Measurements from ENCODE around the gene EFR3B.
"Not testable (repeated sequence)": the region's sequence is repeated elsewhere in the genome, so short reads cannot be mapped to it uniquely, and the experiment has no call there.

Gene EFR3B

GRCh38 chr2:25109822-25110221 lies 67.9 kb downstream of the EFR3B start:
- no peak for DNase-seq

- DNase-seq: no peak
Measured at GRCh38 chr2:25112113-25112512, 70.2 kb downstream of the EFR3B start.

DNA sequence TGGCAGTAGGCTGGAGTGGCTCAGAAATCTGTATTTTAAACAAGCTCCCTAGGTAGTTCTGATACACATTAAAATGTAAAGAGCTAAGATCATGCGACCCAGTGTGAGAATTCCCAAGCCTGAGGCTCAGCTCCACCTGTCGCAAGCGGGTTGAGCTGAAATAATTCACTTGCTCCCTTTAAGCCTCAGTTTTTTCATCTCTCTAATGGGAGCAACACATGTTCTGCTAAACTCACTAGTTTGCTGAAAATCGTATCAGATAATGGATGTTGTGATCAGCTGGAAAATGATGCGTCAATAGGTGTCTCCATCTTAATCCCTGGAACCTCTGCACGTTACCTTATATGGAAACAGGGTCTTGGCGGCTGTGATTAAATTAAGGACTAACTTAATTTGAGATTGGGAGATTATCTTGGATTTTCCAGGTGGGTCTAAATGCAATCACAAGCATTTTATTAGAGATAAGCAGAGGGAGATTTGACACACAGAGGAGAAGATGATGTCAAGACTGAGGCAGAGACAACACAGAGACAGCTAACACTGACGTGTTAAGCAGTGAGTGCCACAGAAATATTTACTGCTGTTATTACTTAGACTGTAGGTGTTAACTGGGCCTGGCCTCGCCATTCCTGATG lies 73.5 kb downstream of the EFR3B start:
- no peak for DNase-seq

DNA sequence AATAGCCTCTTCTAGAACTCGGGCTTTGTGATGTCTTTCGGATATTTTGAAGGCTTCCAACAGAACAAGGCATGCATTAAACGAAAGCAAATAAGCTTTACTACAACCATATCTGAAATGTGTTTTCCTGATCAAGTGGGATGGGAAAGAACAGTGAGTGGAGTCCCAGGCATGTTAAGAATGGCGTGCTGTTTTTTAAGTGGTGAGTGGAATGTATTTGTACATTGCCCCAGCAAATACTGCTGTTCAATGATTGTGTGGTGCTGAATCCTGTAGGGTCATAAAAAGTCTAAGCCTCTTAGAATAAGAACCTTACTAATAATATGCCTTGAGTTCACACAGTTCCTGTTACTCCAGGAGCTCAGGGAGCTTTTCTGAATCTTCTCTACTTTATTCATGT lies 74.0 kb downstream of the EFR3B start:
- DNase-seq: no peak

GRCh38 chr2:25116956-25117355 lies 75.1 kb downstream of the EFR3B start:
- DNase-seq: no peak

DNA sequence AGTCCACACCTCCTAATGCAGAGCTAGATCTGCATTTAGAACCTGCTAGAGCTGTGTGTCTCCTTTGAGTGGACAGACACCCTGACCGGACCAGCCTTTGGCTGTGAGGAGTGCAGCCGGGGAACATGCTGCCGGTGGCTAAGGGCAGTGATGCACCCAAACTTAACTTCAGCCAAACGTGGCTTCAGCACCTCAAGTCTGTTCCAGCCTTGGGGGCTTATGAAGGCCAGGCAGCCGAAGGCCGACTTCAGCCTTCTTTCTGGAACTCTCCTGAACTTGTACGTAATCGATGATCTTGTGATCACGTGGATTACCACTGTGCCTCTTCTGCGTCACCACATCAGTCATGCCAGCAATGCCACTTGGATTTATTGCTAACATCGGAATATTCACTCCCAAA lies 77.4 kb downstream of the EFR3B start:
- DNase-seq: no peak

GRCh38 chr2:25122367-25122766 lies 80.5 kb downstream of the EFR3B start:
- DNase-seq: no peak

GRCh38 chr2:25123682-25124081 lies 81.8 kb downstream of the EFR3B start:
- no peak for DNase-seq

DNA sequence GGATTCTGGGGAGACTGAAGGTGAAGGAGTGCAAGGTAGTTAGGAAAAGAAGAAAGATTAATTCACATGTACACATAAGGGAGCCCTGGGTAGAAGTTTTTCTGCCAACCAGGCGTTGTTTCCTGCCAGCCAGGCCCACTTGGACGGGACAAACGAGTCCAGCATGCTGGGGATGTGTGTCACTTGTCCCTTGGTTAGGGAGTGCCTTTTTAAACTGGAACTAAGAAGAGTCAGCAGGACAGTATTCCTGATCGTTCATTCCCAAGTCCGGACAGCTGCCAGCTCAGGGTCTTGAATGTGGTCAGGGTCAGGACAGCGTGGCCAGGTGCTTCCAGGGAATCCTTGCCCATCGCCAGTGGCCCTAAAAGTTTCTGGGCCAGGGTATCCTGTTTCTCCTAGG lies 83.3 kb downstream of the EFR3B start:
- DNase-seq: no peak

DNA sequence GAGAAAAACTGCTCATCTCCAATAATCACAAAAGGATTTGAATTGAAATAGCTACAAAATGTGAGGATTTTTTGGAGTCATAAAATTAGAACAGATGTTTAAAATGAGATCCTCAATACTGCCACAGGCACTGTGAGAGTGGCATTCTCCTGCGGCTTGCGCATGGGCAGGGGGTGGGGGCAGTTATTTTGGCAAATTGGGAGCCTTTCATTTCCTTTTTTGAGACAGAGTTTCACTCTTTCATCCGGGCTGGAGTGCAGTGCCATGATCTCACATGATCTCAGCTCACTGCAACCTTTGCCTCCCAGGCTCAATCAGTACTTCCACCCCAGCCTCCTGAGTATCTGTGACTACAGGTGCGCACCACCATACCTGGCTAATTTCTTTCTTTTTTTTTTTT lies 84.1 kb downstream of the EFR3B start:
- no peak for DNase-seq

DNA sequence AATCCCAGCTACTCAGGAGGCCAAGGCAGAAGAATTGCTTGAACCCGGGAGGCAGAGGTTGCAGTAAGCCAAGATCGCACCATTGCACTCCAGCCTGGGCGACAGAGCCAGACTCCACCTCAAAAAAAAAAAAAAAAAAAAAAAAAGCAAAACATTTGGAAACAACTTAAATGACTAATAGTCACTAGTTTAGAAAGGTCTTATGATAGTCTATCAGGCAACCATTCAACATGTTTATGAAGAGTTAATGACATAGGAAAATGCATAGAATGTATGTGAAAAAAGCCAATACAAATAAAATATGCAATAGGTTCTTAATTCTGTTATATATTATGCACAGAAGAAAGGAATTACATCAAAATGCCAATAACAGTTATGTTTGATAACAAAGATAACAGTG lies 85.2 kb downstream of the EFR3B start:
- not testable (repeated sequence) for DNase-seq

DNA sequence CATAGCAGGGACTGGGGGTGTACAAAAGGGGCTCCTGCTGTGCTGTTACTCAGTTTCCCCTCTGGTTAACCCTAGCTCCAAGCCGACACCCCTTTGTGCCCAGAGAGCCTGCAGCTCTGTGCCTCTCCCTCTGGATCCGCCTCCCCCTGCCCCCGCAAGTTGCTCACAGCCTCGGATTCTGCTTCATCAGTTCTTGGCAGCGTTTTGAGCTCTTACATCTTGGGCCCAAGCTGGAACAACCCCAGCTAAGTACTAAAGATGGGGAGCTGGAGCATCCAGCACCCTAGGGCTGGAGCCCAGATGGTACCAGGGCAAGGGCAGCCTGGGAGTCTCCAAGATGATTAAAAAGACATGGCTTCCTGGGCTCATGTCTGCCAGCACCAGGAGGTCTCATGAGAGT lies 85.8 kb downstream of the EFR3B start:
- DNase-seq: no peak

GRCh38 chr2:25129901-25130520 lies 88.1 kb downstream of the EFR3B start:
- no peak for DNase-seq

DNA sequence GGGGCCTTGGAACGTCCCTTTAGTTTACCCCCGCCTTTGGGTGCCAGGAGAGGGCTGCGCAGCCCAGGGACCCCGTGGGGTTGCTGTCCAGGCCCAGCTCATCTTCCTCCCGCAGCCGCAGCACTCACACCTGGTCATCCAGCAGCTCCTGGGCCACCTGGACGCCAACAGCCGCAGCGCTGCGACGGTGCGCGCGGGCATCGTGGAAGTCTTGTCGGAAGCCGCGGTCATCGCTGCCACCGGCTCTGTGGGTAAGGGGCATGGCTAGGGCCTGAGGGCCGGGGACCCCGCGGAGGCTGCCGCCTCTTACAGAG lies 89.3 kb downstream of the EFR3B start:
- DNase-seq: no peak

DNA sequence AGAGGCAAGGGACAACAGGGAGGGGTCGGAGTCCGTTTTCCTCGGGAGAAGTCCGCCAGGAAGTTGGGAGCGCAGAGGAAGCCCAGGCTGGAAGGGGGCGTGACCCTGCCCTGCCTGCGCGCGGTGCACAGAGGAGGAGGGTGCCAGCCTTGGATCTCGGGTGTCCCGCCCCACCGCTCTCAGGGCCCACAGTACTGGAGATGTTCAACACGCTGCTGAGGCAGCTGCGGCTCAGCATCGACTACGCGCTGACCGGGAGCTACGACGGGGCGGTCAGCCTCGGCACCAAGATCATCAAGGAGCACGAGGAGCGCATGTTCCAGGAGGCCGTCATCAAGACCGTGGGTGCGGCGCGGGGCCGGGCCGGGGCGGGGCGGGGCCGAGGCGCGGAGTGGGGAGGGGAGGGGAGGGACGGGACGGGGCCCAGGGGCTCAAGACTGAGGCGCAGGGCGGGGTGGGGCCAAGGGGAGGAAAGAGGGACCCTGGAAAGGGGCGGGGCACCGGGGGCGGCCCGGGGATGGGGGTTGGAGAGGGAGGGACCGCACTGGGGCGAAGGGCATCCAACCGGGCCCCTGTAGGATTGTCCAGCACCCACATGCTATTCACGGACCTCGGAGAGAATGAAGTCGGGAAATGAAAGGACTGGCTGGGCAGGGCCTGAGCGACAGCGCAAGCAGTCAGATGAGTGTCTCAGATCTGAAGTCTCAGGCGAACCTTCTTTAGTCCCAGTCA lies 89.9 kb downstream of the EFR3B start:
- DNase-seq: no peak

- DNase-seq: no peak
Measured at GRCh38 chr2:25132299-25132635, 90.4 kb downstream of the EFR3B start.

- DNase-seq: no peak
Measured at GRCh38 chr2:25132693-25133092, 90.8 kb downstream of the EFR3B start.

DNA sequence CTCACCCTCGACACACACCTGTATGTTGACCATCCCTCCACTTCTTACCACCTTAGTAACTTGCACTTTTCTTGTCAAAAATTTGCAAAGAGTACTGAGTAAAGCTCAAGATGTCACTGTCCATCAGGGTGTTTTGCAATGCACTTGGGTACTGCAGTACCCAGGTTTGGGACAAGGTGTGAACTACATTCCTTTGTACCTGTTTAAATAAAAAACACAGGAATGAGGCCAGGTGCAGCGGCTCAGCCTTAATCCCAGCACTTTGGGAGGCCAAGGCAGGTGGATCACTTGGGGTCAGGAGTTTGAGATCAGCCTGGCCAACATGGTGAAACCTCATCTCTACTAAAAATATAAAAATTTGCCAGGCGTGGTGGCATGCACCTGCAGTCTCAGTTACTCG lies 98.7 kb downstream of the EFR3B start:
- DNase-seq: not testable (repeated sequence)

- no peak for DNase-seq
Measured at GRCh38 chr2:25141120-25141519, 99.2 kb downstream of the EFR3B start.

GRCh38 chr2:25145803-25146202 lies 103.9 kb downstream of the EFR3B start:
- no peak for DNase-seq

DNA sequence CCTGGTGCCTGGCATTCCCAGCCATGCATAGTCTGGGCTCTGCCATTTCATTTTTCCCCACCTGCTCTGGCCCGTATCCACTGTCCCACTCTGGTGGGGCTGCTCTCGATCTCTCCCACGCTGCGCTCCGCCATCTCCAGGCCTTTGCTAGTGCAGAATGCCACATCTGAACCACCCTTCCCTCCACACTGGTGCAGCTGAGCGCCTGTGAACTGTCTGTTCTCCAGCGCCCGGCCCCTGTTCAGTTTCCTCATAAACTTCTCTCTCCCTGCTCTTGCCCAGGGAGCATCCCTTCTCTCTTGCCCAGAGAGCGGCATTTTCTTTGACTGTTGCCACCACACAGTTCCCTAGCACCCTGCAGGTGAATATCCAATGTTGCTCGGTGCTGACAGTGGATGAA lies 105.0 kb downstream of the EFR3B start:
- no peak for DNase-seq

DNA sequence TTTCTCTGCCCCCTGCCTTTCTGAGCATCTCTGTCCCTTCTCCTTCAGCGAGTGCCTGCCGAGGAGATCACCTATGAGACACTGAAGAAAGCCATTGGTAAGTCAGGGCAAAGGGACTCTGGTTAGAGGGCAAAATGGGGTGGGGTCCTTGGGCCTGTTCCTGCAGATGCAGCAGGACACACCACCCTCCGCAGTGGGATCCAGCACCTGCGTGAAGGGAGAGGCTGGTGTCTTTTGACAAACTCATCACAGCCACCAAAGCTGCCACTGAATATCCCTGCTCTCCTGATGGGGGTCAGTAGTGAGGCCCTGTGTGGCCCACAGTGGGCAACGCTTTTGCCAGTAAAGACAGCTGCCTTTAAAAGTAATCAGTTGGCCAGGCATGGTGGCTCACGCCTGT lies 107.8 kb downstream of the EFR3B start:
- DNase-seq: no peak

GRCh38 chr2:25150993-25151392 lies 109.1 kb downstream of the EFR3B start:
- DNase-seq: not testable (repeated sequence)

GRCh38 chr2:25151718-25152117 lies 109.8 kb downstream of the EFR3B start:
- DNase-seq: no peak

- DNase-seq: no peak
Measured at GRCh38 chr2:25155401-25155800, 113.5 kb downstream of the EFR3B start.

Measured in NCI-H2171 (cell line).